Mononuclear cell (primary cell): ENCODE measurements around the gene ITGA6. TPM values are rescaled to one million over a fixed set of nuclear protein-coding genes. Genes with fewer than 3 reads are reported as not detected.

Experiments used
- H3K27me3 ChIP-seq: 2 replicates; pipeline ENCODE4 v1.6.0; 2011; ENCODE audit warnings: low read length, control low read depth; ENCODE audit not compliant: insufficient read depth
- H3K4me1 ChIP-seq: 2 replicates; pipeline ENCODE4 v1.5.1; 2011; ENCODE audit warnings: mild to moderate bottlenecking, low read length, control low read depth; ENCODE audit not compliant: insufficient read depth
- H3K4me3 ChIP-seq: 2 replicates; pipeline ENCODE4 v1.5.1; 2011; ENCODE audit warnings: mild to moderate bottlenecking, low read length, moderate library complexity
- H3K9me3 ChIP-seq: 2 replicates; pipeline ENCODE4 v1.5.1; 2011; ENCODE audit warnings: low read depth, mild to moderate bottlenecking, control low read depth, low read length
- total RNA-seq: library from RNA; depleted of rRNA; stranded (reverse); fragments of >200 nt; gene quantifications from one replicate; pipeline ENCODE4 v1.2.3, GENCODE V29; 2012

ITGA6 gene
- total RNA-seq, 1 donor, result 116 TPM

GRCh38 chr2:172462373-172462848, 35.0 kb downstream of the ITGA6 start:
- H3K4me3 ChIP-seq, result peak overlapping the region; percentile 2
- H3K9me3 ChIP-seq, result no peaks in the 10 kb centered on the region
- peaks cover 73% of the 10 kb centered on the region for H3K4me1 ChIP-seq
- no peaks in the 10 kb centered on the region for H3K27me3 ChIP-seq

- Histone ChIP-seq H3K27me3 (no peaks in the 10 kb centered on the region), H3K9me3 (no peaks in the 10 kb centered on the region), H3K4me1 (peaks cover 72% of the 10 kb centered on the region), H3K4me3 (no peak overlapping the region)
Observed at GRCh38 chr2:172462849-172463381, 35.5 kb downstream of the ITGA6 start.

- Histone ChIP-seq H3K4me1 (peaks cover 59% of the 10 kb centered on the region), H3K4me3 (no peak overlapping the region), H3K27me3 (no peaks in the 10 kb centered on the region), H3K9me3 (no peaks in the 10 kb centered on the region)
Observed at GRCh38 chr2:172464400-172465129, 37.2 kb downstream of the ITGA6 start.

GRCh38 chr2:172465417-172466334, 38.3 kb downstream of the ITGA6 start:
- peaks cover 51% of the 10 kb centered on the region for H3K4me1 ChIP-seq
- H3K4me3 ChIP-seq, result no peak overlapping the region
- no peaks in the 10 kb centered on the region for H3K27me3 ChIP-seq
- no peaks in the 10 kb centered on the region for H3K9me3 ChIP-seq

- no peaks in the 10 kb centered on the region for H3K9me3 ChIP-seq
- H3K27me3 ChIP-seq, result no peaks in the 10 kb centered on the region
- no peak overlapping the region for H3K4me3 ChIP-seq
- H3K4me1 ChIP-seq, result peaks cover 34% of the 10 kb centered on the region
Observed at GRCh38 chr2:172467382-172467781, 40.0 kb downstream of the ITGA6 start.

GRCh38 chr2:172470958-172471922, 43.9 kb downstream of the ITGA6 start:
- Histone ChIP-seq H3K4me1 (no peaks in the 10 kb centered on the region), H3K4me3 (no peak overlapping the region), H3K9me3 (no peaks in the 10 kb centered on the region), H3K27me3 (no peaks in the 10 kb centered on the region)

- H3K9me3 ChIP-seq, result no peaks in the 10 kb centered on the region
- no peaks in the 10 kb centered on the region for H3K27me3 ChIP-seq
- no peak overlapping the region for H3K4me3 ChIP-seq
- H3K4me1 ChIP-seq, result no peaks in the 10 kb centered on the region
Observed at GRCh38 chr2:172472446-172473033, 45.2 kb downstream of the ITGA6 start.

- no peaks in the 10 kb centered on the region for H3K27me3 ChIP-seq
- no peak overlapping the region for H3K4me3 ChIP-seq
- H3K9me3 ChIP-seq, result no peaks in the 10 kb centered on the region
- H3K4me1 ChIP-seq, result no peaks in the 10 kb centered on the region
Observed at GRCh38 chr2:172473167-172473566, 45.8 kb downstream of the ITGA6 start.

GRCh38 chr2:172478353-172478752, 51.0 kb downstream of the ITGA6 start:
- H3K27me3 ChIP-seq, result no peaks in the 10 kb centered on the region
- no peaks in the 10 kb centered on the region for H3K9me3 ChIP-seq
- no peak overlapping the region for H3K4me3 ChIP-seq
- H3K4me1 ChIP-seq, result peaks cover 5% of the 10 kb centered on the region

- Histone ChIP-seq H3K4me1 (peaks cover 11% of the 10 kb centered on the region), H3K4me3 (no peak overlapping the region), H3K9me3 (no peaks in the 10 kb centered on the region), H3K27me3 (no peaks in the 10 kb centered on the region)
Observed at GRCh38 chr2:172480301-172481218, 53.2 kb downstream of the ITGA6 start.

- Histone ChIP-seq H3K27me3 (no peaks in the 10 kb centered on the region), H3K9me3 (no peaks in the 10 kb centered on the region), H3K4me3 (no peak overlapping the region), H3K4me1 (peaks cover 11% of the 10 kb centered on the region)
Observed at GRCh38 chr2:172481507-172482262, 54.3 kb downstream of the ITGA6 start.

- Histone ChIP-seq H3K4me1 (peaks cover 11% of the 10 kb centered on the region), H3K27me3 (no peaks in the 10 kb centered on the region), H3K4me3 (no peak overlapping the region), H3K9me3 (no peaks in the 10 kb centered on the region)
Observed at GRCh38 chr2:172484253-172484652, 56.9 kb downstream of the ITGA6 start.

GRCh38 chr2:172484706-172485105, 57.3 kb downstream of the ITGA6 start:
- no peaks in the 10 kb centered on the region for H3K9me3 ChIP-seq
- no peaks in the 10 kb centered on the region for H3K27me3 ChIP-seq
- no peak overlapping the region for H3K4me3 ChIP-seq
- peaks cover 11% of the 10 kb centered on the region for H3K4me1 ChIP-seq
